Kidney (tissue), 14 donors: ENCODE data around the gene ERFL. TPM values are rescaled to one million over a fixed set of nuclear protein-coding genes. Genes with fewer than 3 reads are reported as not detected.
A peak's percentile ranks its signal among the peaks of the same experiment; 100 is the strongest.

Source experiments
- DNase-seq, 5 donors: peaks; one replicate each; pipeline ENCODE4 v3.0.0-alpha.2; 2013 to 2020
- FAIRE-seq: peaks from 2 replicates; lab custom pipeline; 2012; peaks lifted over from hg19 to GRCh38; lab: Jason Lieb, UNC
- H3K27ac ChIP-seq, 2 donors: one replicate each; pipeline ENCODE4 v1.7.0; 2013; ENCODE audit warnings: low read depth in 2 of 2, low read length in 2 of 2, inconsistent platforms in 1 of 2
- H3K27me3 ChIP-seq: one replicate; pipeline ENCODE4 v1.7.1; 2013; ENCODE audit warnings: low read length, inconsistent platforms; ENCODE audit not compliant: control insufficient read depth, insufficient read depth
- H3K36me3 ChIP-seq, 3 donors: one replicate each; pipeline versions ENCODE4 v1.7.0 to v1.7.1; 2013; ENCODE audit warnings: low read length in 3 of 3, control low read depth in 1 of 3, inconsistent platforms in 1 of 3; ENCODE audit not compliant: insufficient read depth in 3 of 3, control insufficient read depth in 2 of 3
- H3K4me1 ChIP-seq, 3 donors: one replicate each; pipeline versions ENCODE4 v1.7.0 to v1.7.1; 2013; ENCODE audit warnings: low read length in 3 of 3, inconsistent platforms in 1 of 3, low read depth in 1 of 3; ENCODE audit not compliant: control insufficient read depth in 2 of 3, insufficient read depth in 2 of 3
- H3K4me3 ChIP-seq, 3 donors: one replicate each; pipeline versions ENCODE4 v1.7.0 to v1.8.1; 2013; ENCODE audit warnings: low read length in 3 of 3, control low read depth in 1 of 3, inconsistent platforms in 1 of 3
- H3K9ac ChIP-seq, 3 donors: one replicate each; pipeline versions ENCODE4 v1.7.0 to v1.7.1; 2013; ENCODE audit warnings: low read length in 3 of 3, control low read depth in 1 of 3, inconsistent platforms in 1 of 3
- H3K9me3 ChIP-seq, 3 donors: one replicate each; pipeline versions ENCODE4 v1.7.0 to v1.7.1; 2013; ENCODE audit warnings: low read length in 3 of 3, control low read depth in 1 of 3, inconsistent platforms in 1 of 3; ENCODE audit not compliant: control insufficient read depth in 2 of 3, insufficient read depth in 1 of 3
- intact Hi-C: fragments of 100-400 bp; cut with DNase I; formaldehyde crosslinking; loops from one replicate; pipeline ENCODE4 v1.11.1; 2022
- polyA plus RNA-seq: library from polyadenylated mRNA; stranded (reverse); fragments of 350-450 nt; fragmentation: Illumina TruSeq; extraction: RNeasy Lipid Tissue Mini Kit (QIAGEN cat#74804); gene quantifications from one replicate; pipeline ENCODE4 v1.2.3, GENCODE V29; 2014; ENCODE audit warnings: low read depth, low replicate concordance; ENCODE audit not compliant: insufficient read depth
- total RNA-seq: library from RNA; stranded (reverse); fragmentation: NEBNext Ultra II Directional; extraction: Animal tissue kit (Norgen Biotek cat#: 25700); gene quantifications from one replicate; pipeline ENCODE4 v1.2.1, GENCODE V29; 2021
- TF ChIP-seq, protein P1 (sequence below): IDR thresholded peaks from 3 replicates; pipeline ENCODE4 v1.5.1; 2012; ENCODE audit warnings: mild to moderate bottlenecking, moderate library complexity, borderline replicate concordance; ENCODE audit not compliant: insufficient read depth; ENCODE audit errors: extremely low read depth
- donor health status: control.
- donor health status: control.
- donor health status: control.
- donor health status: control.
- donor health status: control.
- donor health status: DM: yes; HTN: yes; CAD: no.
- donor health status: Normal renal cell carcinoma (clear cell type).

ERFL gene
- total and polyA plus RNA-seq, 2 donors from 2014 or later: 0.69 TPM; not detected in 1

DNA sequence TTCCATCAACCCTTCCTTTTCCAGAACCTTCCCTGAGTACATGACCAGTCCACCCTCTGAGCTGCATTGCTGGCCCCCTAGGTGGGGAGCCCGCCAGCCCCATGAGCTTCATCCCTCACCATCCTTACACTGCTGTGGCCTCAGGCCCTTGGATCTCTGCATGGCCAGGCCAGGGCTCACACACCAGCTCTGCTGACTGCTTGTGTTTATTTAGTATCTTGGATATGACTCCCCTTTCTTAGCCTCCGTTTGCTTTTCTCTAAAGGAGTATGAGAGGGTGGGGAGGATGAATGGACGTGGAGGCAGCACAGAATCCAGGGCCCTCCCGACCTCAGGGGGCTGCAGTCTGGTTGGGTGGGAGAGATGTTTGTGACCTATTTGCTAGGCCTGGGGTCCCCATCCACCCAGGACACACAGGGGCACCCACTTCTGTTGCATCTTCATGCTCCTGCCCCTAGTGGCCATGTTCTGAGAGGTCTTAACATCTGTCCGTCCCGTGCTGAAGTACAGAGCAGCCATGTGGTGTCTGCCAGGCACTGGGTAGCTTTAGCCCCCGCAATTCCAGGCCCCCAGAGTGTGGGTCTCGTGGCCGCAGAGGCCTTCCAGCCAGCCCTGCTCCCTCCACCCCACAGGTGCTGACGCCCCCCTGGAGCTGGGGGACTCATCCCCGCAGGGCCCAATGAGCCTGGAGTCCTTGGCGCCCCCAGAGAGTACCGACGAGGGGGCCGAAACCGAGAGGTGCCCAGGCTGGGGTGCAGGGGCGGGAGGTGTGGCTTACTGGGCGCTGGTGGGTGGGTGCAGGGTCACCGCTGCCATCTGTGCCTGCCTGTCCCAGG lies 32.3 kb downstream of the ERFL start:
- Histone ChIP-seq H3K4me1 (no peaks in the 10 kb centered on the region), H3K9ac (no peak overlapping the region), H3K4me3 (no peak overlapping the region), H3K27me3 (no peaks in the 10 kb centered on the region), H3K27ac (no peak overlapping the region), H3K36me3 (peaks cover 0 to 34% (median 18%) of the 10 kb centered on the region in 3 donors), H3K9me3 (no peaks in the 10 kb centered on the region)
- DNase-seq (no peak), FAIRE-seq (no peak)
- intact Hi-C loops: no loop called here
- TF ChIP-seq, protein P1, sequence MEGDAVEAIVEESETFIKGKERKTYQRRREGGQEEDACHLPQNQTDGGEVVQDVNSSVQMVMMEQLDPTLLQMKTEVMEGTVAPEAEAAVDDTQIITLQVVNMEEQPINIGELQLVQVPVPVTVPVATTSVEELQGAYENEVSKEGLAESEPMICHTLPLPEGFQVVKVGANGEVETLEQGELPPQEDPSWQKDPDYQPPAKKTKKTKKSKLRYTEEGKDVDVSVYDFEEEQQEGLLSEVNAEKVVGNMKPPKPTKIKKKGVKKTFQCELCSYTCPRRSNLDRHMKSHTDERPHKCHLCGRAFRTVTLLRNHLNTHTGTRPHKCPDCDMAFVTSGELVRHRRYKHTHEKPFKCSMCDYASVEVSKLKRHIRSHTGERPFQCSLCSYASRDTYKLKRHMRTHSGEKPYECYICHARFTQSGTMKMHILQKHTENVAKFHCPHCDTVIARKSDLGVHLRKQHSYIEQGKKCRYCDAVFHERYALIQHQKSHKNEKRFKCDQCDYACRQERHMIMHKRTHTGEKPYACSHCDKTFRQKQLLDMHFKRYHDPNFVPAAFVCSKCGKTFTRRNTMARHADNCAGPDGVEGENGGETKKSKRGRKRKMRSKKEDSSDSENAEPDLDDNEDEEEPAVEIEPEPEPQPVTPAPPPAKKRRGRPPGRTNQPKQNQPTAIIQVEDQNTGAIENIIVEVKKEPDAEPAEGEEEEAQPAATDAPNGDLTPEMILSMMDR: no peak

DNA sequence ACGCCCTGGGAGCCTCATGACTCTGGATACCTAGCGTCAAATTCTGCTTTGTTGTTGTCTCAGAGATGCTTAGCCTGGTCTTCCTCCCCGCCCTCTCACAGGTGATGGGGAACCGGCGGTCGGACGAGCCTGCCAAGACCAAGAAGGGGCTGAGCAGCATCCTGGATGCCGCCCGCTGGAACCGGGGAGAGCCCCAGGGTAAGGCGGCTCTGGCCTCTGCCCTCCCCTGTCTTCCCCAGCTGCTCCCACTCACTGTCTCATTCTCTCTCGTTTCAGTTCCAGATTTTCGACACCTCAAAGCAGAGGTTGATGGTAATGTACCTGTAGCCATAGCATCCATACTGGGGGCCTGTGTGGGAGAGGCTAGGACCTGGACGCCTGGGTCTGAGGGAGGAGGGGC lies 33.9 kb downstream of the ERFL start:
- Histone ChIP-seq H3K27me3 (no peaks in the 10 kb centered on the region), H3K4me1 (no peaks in the 10 kb centered on the region), H3K9me3 (no peaks in the 10 kb centered on the region), H3K9ac (no peak overlapping the region), H3K36me3 (peaks cover 0 to 29% (median 18%) of the 10 kb centered on the region in 3 donors), H3K4me3 (no peak overlapping the region), H3K27ac (no peak overlapping the region)
- TF ChIP-seq, protein P1: no peak
- FAIRE-seq: no peak
- intact Hi-C loops: no loop called here
- no peak for DNase-seq

DNA sequence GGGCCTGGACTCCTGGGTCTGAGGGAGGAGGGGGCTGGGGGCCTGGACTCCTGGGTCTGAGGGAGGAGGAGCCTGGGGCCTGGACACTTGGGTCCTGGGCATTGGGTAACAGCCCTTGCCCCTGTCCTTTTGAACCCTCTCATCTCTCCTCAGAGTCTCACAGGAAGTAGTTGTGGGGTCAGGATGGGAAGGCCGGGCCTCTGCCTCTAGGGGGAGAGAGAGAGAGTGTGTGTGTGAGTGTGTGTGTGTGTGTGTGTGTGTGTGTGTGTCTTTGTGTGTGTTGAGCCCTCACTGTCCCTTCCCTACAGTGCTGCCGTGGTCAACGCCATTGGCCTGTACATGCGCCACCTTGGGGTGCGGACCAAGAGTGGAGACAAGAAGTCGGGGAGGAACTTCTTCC lies 34.4 kb downstream of the ERFL start:
- no peak for FAIRE-seq
- H3K36me3 ChIP-seq: peaks cover 0 to 29% (median 18%) of the 10 kb centered on the region in 3 donors

More for the DNA sequence above, 34.4 kb downstream of the ERFL start:
- Histone ChIP-seq H3K4me3 (no peak overlapping the region), H3K4me1 (no peaks in the 10 kb centered on the region), H3K9me3 (no peaks in the 10 kb centered on the region), H3K9ac (no peak overlapping the region), H3K27me3 (no peaks in the 10 kb centered on the region), H3K27ac (no peak overlapping the region)
- TF ChIP-seq, protein P1: no peak
- peak in 1 of 5 donors; percentile 42 for DNase-seq
- intact Hi-C loops: no loop called here
